HepG2 (cell line): ENCODE data around the gene FBN2. TPM values are rescaled to one million over a fixed set of nuclear protein-coding genes. Genes with fewer than 3 reads are reported as not detected.
"Not testable (repeated sequence)": the region's sequence is repeated elsewhere in the genome, so short reads cannot be mapped to it uniquely, and the experiment has no call there.

Experiments used
- ATAC-seq: fragments of 200-7000 bp; cut with Tn5 transposase; 3 replicates; pipeline ENCODE4 v1.9.1; 2020; ENCODE audit warnings: mild to moderate bottlenecking, moderate library complexity
- BruUV-seq: library from RNA; stranded (reverse); fragments of 400-500 nt; replicated peaks from 2 replicates; lab custom pipeline; 2021; lab: Mats Ljungman, UMichigan
- CTCF ChIA-PET: fragments of 300-600 bp; formaldehyde crosslinking; extraction: SDS; loops from one replicate; lab custom pipeline; 2021; ENCODE audit warnings: low total read pairs, inconsistent platforms, low intra/inter-chr PET ratio; lab: Yijun Ruan, JAX
- POLR2A ChIA-PET: fragments of 350-600 bp; sonication (Branson Sonifier 250); formaldehyde crosslinking; loops from one replicate; lab custom pipeline; 2020; ENCODE audit warnings: antibody characterized with exemption, inconsistent platforms; lab: Yijun Ruan, JAX
- DNase-seq: peaks from one replicate; pipeline ENCODE4 v3.0.0-alpha.2; 2015; ENCODE audit warnings: low spot score
- FAIRE-seq: peaks from 3 replicates; lab custom pipeline; 2011; peaks lifted over from hg19 to GRCh38; lab: Jason Lieb, UNC
- H2AFZ ChIP-seq: one replicate; pipeline ENCODE4 v1.6.1; 2011; ENCODE audit warnings: low read length, inconsistent platforms
- H3K27ac ChIP-seq: fragments of 300-600 bp; 3 replicates; pipeline ENCODE4 v1.8.0; 2011; ENCODE audit warnings: mixed run types, mild to moderate bottlenecking, mixed read lengths, low read length, inconsistent platforms; ENCODE audit not compliant: insufficient read depth; ENCODE audit errors: extremely low read length
- H3K27me3 ChIP-seq, 2 experiments: fragments of 200-600 bp in 1 of 2; 2 replicates in 1 of 2; 3 replicates in 1 of 2; pipeline versions ENCODE4 v1.6.0 to v1.8.0; 2011; ENCODE audit warnings: low read length in 2 of 2, mild to moderate bottlenecking in 2 of 2, moderate library complexity in 2 of 2, inconsistent platforms in 1 of 2; ENCODE audit not compliant: insufficient read depth in 2 of 2, control insufficient read depth in 1 of 2
- H3K36me3 ChIP-seq, 2 experiments: fragments of 200-600 bp in 1 of 2; replicated peaks in 1 of 2; 2 replicates in 1 of 2; 3 replicates in 1 of 2; pipeline versions ENCODE4 v1.5.1 to v1.8.0; 2011; ENCODE audit warnings: low read length in 2 of 2, inconsistent platforms in 1 of 2; ENCODE audit not compliant: insufficient read depth in 2 of 2, control insufficient read depth in 1 of 2
- H3K4me1 ChIP-seq: 2 replicates; pipeline ENCODE4 v1.5.1; 2012; ENCODE audit warnings: low read length, inconsistent platforms; ENCODE audit not compliant: insufficient read depth
- H3K4me2 ChIP-seq: 2 replicates; pipeline ENCODE4 v1.6.0; 2011; ENCODE audit warnings: low read depth, low read length, inconsistent platforms
- H3K4me3 ChIP-seq, 3 experiments: fragments of 200-600 bp in 1 of 3; sonication (generic), shearing (Covaris generic) in 1 of 3; replicated peaks in 1 of 3; 2 replicates each; pipeline ENCODE4 v1.5.1; 2011 to 2016; ENCODE audit warnings: low read length in 3 of 3, inconsistent platforms in 2 of 3, low read depth in 2 of 3, mild to moderate bottlenecking in 2 of 3, control low read depth in 1 of 3, mixed read lengths in 1 of 3; ENCODE audit not compliant: insufficient read depth in 1 of 3
- H3K79me2 ChIP-seq: one replicate; pipeline ENCODE4 v1.6.1; 2011; ENCODE audit warnings: low read length, inconsistent platforms; ENCODE audit not compliant: insufficient read depth
- H3K9ac ChIP-seq: 2 replicates; pipeline ENCODE4 v1.6.0; 2011; ENCODE audit warnings: mild to moderate bottlenecking, low read depth, low read length, inconsistent platforms; ENCODE audit not compliant: insufficient read depth
- H3K9me3 ChIP-seq: 2 replicates; pipeline ENCODE4 v1.5.1; 2012; ENCODE audit warnings: mild to moderate bottlenecking, low read length
- H4K20me1 ChIP-seq: 2 replicates; pipeline ENCODE4 v1.6.0; 2011; ENCODE audit warnings: inconsistent platforms, mild to moderate bottlenecking, low read length, moderate library complexity; ENCODE audit not compliant: insufficient read depth
- IKZF1 ChIP-seq: fragments of 450-650 bp; IDR thresholded peaks from 2 replicates; pipeline ENCODE4 v1.7.1; 2016
- TAF1 ChIP-seq: sonication (generic); formaldehyde crosslinking; IDR thresholded peaks from 2 replicates; pipeline ENCODE4 v1.4.0; 2020; ENCODE audit warnings: missing genetic modification reagents
- ZBTB21 ChIP-seq: sonication (generic); formaldehyde crosslinking; IDR thresholded peaks from 2 replicates; pipeline ENCODE4 v1.4.0; 2020; ENCODE audit warnings: missing genetic modification reagents
- ZNF24 ChIP-seq: fragments of 450-650 bp; IDR thresholded peaks from 2 replicates; pipeline ENCODE4 v1.6.1; 2017; ENCODE audit warnings: antibody characterized with exemption, mild to moderate bottlenecking
- ZNF337 ChIP-seq: sonication (generic); formaldehyde crosslinking; IDR thresholded peaks from 2 replicates; pipeline ENCODE4 v1.5.1; 2020; ENCODE audit warnings: missing genetic modification reagents, low read depth, mild to moderate bottlenecking, borderline replicate concordance
- WGBS: methylation state at CpG from one replicate; pipeline ENCODE4 v1.1.6; 2017; ENCODE audit warnings: low lambda C conversion rate; 5-methylcytosine and 5-hydroxymethylcytosine counted together
- in situ Hi-C: cut with HindIII; loops from 2 replicates; pipeline ENCODE4 v1.10.0; 2017; ENCODE audit warnings: low pct_unique_long_range_greater_than_20kb; ENCODE audit not compliant: extremely low pct_ligation_motif_present
- intact Hi-C: fragments of 100-400 bp; cut with micrococcal nuclease; formaldehyde crosslinking; loops from one replicate; pipeline ENCODE4 v1.10.0; 2022; ENCODE audit not compliant: unreplicated experiment
- polyA plus RNA-seq, 8 experiments: library from polyadenylated mRNA; depleted of rRNA in 3 of 8; stranded (reverse) in 7 of 8; unstranded in 1 of 8; fragments of >200 nt; fragmentation: Illumina TruSeq in 4 of 8; extraction: Trizol in 4 of 8; gene quantifications; 2 replicates each; pipeline versions ENCODE4 v1.2.1 to v1.2.3, GENCODE V29; 2011 to 2016; ENCODE audit warnings: low read depth in 4 of 8, missing spikeins in 1 of 8, mixed read lengths in 1 of 8; ENCODE audit not compliant: insufficient read depth in 1 of 8
- total RNA-seq, 5 experiments: library from RNA; depleted of rRNA; stranded (reverse); fragments of >200 nt; fragmentation: Illumina TruSeq; extraction: Trizol; gene quantifications; 2 replicates each; pipeline ENCODE4 v1.2.3, GENCODE V29; 2016; ENCODE audit warnings: low read depth in 1 of 5

FBN2 gene
- total and polyA plus RNA-seq, 2 of the 13 experiments (the other 11 are each of a cell fraction or from before 2014, with no cell fraction given), result not detected

GRCh38 chr5:128457147-128457915 is 80.7 kb downstream of the FBN2 start:
- H3K4me1 ChIP-seq, H3K4me2 ChIP-seq, H3K4me3 ChIP-seq, DNase-seq, POLR2A ChIA-PET, H3K9me3 ChIP-seq, BruUV-seq, CTCF ChIA-PET, H3K27ac ChIP-seq, H3K27me3 ChIP-seq, H3K9ac ChIP-seq, intact Hi-C loops, H3K36me3 ChIP-seq, FAIRE-seq, H4K20me1 ChIP-seq, H2AFZ ChIP-seq, H3K79me2 ChIP-seq, ATAC-seq, in situ Hi-C loops: not testable (repeated sequence)
- WGBS, result 3% methylated on average over 3 of the region's 3 CpGs

- in situ Hi-C loops (no loop called here), intact Hi-C loops (no loop called here)
- CTCF ChIA-PET, result no interaction called here
- Histone ChIP-seq H3K9ac (no peak overlapping the region), H3K4me2 (no peak overlapping the region), H4K20me1 (no peaks in the 10 kb centered on the region), H3K27ac (no peak overlapping the region), H3K79me2 (no peaks in the 10 kb centered on the region), H2AFZ (no peak overlapping the region), H3K9me3 (no peaks in the 10 kb centered on the region), H3K36me3 (no peaks in the 10 kb centered on the region), H3K4me1 (no peaks in the 10 kb centered on the region), H3K4me3 (no peak overlapping the region), H3K27me3 (no peaks in the 10 kb centered on the region; a peak in 1 of 5 replicates)
- FAIRE-seq (no peak), DNase-seq (no peak), ATAC-seq (no peak)
- 7% methylated on average over 5 of the region's 7 CpGs for WGBS
- BruUV-seq, result no TSS peak
- POLR2A ChIA-PET, result no interaction called here
- no peak for TF ChIP-seq ZNF337 (CRISPR knock-in tag)
- no peak for TF ChIP-seq TAF1 (CRISPR knock-in tag)
- TF ChIP-seq IKZF1, result no peak
- TF ChIP-seq ZBTB21 (CRISPR knock-in tag), result no peak
- TF ChIP-seq ZNF24, result no peak
These were observed 82.1 kb downstream of the FBN2 start for GRCh38 chr5:128455841-128456361.
